ELR (cell line): ENCODE measurements around the gene SCYGR3.
"Not testable (repeated sequence)": the region's sequence is repeated elsewhere in the genome, so short reads cannot be mapped to it uniquely, and the experiment has no call there.

Experiments
- DNase-seq: peaks from one replicate; pipeline ENCODE4 v3.0.0-alpha.2; 2015; ENCODE audit warnings: low read depth

SCYGR3 gene

DNA sequence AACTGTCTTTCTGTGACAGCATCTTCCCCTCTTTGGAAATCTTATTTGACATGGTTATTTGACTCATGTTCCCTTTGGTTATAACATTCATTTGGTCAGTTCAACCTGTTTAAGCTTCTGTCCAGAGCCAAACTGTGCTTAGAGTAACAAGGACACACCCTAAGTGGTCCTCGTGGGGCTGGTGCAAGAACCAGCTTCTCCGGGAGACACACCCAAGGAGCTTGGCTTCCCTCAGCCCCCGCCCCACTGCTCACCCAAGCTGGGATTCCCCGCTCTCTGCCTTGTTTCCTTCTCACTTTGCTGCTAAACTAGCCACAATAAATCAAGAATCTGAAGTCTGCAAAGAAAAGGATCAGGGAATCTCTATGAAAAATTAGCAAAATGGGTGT lies 1.4 kb downstream of the SCYGR3 start:
- DNase-seq: no peak

DNA sequence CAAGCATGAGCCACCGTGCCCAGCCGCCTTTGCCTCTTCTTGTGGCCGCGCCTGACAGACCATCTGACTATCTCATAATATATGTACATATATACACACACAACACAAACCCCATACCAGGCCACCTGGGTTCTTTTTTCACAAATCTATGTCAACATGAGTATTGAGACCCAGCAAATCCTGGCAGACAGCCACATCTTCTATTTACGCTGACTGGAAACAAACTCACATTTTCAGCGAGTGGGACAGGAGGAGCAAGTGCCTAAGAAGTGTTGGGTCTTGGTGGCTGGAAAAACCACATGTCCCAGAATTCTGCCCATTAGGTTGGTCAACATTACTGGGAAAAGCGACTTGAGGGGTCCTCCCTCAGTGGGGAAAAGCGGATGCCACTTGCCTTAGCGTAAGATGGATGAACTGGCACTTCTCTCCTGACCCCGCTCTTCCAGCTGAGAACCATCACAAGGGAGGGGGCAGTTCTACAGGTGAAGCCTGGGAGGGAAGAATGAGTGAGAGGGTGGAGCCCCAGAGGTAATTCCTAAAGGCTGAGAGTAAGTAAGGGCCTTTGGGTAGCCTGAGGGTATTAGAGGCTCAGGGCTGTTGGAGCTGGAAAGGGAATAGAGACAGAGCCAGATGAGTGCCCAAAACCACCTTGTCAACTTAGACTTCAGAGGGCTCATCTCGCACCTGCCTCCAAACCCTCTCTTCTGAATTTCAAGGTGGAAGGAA lies 1.9 kb downstream of the SCYGR3 start:
- no peak for DNase-seq

DNA sequence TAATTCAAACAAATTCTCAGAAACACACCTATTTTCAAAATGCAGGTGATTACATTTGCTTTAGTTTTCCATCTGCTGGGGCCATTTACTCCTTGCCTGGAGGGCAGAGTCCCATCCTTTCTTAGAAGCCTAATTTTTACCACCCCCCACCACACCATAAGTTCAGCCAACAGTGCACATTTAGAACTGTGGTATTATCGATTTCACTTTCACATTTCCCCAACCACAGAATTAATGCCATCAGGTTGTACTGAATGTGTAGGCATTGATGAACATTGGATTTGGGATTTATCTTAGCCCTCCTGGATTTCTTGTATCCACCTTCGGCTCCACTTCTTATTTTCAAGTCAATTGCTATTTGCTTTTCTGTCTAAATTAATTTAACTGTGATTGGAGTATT lies 4.5 kb downstream of the SCYGR3 start:
- no peak for DNase-seq

DNA sequence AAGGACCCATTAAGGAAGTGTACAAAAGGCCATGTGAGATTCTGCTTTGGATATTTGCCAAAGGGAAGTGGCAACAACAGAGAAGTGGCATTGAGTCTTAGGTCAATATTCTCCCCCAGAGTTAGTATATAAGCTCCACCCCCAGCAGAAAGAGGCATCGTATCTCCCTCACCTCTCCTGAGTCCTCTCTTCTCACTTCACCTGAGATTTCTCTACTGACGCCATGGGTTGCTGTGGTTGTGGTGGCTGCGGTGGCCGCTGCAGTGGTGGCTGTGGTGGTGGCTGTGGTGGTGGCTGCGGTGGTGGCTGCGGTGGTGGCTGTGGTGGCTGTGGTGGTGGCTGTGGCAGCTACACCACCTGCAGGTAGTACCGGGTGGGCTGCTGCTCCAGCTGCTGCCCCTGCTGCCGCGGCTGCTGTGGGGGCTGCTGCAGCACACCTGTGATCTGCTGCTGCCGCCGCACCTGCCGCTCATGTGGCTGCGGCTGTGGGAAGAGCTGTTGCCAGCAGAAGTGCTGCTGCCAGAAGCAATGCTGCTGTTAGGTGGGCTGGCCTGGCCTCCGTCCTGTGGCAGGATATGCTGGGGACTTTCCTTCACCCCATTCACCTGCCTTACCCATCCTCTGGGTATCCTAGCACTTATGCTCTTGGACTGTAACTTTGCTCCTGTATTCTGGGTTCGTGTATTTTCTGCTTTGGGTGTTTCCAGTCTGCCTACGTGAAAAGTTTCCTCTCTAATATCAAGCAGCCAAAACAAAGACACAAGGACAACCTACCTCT lies 5.9 kb downstream of the SCYGR3 start:
- DNase-seq: no peak

DNA sequence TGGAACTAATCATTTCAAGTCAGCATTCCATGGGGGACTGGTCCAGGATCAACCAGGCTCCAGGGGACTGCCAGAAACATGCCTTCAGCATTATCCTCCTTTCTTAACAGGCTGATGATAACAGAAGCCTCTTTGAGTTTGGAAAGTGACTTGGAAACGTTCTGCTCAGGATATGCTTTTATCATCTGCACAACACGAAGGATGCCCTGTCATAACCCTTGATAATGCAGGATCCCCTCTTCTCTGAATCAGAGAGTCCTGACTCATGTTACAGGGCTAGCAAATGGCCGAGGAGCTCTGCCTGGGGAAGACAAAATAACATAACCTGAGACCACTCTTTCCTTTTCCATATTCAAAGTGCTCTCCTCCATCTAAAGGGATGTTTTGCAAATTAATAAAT lies 6.7 kb downstream of the SCYGR3 start:
- peak; percentile 26 for DNase-seq

DNA sequence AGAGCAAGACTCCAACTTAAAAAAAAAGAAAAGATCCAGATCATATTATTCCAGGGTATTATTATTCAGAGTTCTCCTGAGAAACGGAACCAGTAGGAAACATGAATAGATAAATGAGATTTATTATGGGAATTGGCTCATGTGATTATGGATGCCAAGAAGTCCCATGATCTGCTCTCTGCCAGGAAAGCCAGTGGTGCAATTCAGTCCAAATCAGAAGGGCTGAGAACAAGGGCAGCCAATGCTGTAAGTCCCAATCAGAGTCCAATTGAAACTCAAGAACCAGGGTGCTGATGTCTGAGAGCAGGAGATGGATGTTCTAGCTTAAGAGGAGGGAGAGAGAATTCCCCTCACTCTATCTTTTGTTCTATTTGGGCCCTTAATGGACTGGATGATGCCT lies 8.2 kb downstream of the SCYGR3 start:
- no peak for DNase-seq

DNA sequence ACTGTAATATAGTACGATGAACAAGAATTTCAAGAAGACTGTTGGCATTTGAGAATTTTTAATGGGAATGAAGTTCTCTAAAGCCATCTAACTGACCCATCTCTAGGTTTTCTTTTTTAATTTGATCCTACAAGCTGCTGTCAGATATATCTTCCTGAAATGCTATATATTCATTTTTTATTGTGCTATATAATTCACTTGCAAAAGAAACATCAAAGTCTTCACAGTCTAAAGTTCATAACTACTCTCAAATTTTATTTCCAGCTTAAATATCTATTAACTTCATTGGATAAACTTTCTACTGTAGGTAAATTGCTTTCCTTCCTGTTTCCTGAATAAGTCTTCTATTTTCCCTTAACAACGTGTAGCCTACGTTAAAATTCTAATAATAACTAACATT lies 12.3 kb downstream of the SCYGR3 start:
- no peak for DNase-seq

DNA sequence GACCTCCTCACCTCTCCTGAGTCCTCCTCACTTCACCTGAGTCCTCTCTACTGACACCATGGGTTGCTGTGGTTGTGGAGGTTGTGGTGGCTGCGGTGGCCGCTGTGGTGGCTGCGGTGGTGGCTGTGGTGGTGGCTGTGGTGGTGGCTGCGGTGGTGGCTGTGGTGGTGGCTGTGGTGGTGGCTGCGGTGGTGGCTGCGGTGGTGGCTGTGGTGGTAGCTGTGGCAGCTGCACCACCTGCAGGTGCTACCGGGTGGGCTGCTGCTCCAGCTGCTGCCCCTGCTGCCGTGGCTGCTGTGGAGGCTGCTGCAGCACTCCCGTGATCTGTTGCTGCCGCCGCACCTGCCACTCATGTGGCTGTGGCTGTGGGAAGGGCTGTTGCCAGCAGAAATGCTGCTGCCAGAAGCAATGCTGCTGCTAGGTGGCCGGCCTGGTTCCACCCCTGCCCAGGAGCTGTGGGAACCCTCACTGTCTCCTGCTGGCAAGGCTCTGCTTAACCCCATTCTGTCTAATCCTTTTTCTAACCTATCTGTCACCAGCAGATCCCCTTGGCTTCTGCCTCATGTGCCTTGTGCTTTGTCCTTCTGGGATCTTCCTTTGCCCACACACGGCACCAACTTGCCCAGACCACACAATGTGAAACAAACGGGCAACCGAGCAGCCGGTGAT lies 15.7 kb downstream of the SCYGR3 start, which contains the start of gene SCYGR2:
Gene SCYGR2, plus strand, starts transcription at position 59 of the 669 bp plus-strand sequence. Its CDS starts 0 bp downstream, at position 59.
- not testable (repeated sequence) for DNase-seq

DNA sequence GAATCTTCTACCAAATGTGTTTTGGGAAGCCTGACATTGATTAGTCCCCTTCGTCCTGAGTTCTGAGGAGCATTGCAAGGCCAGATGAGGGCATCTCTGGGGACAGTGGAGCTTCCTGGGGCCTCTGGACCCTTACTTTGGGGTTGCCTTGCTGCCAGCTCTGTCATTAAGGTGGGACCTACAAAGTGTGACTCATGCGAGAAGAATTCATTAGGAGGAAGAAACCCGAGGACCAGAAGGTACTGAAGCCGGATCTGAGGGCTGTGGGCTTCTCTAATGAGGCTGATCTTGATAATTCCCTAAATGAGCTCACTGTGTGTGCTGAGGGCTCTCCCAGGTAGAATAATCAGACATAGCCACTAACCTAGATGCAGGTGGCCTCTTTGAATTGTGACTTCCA lies 16.6 kb downstream of the SCYGR3 start:
- peak; percentile 47 for DNase-seq

DNA sequence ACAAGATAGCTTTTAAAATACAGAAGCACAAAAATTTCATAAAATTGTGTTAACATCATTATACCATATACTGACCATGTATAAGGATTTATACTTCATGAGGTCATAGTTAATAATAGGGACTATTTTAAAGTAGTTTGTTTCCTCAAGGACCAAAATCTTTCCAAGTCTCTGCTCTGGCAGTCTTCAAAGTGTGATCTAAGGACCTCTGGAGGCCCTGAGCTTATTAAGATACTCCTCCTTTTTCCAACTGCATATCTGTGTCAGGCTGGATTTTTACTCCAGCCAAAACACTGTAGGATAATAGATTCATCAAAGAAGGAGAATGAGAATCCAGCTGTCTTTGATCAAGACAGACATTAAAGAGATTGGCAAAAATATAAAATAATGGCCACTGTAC lies 17.6 kb downstream of the SCYGR3 start:
- no peak for DNase-seq

DNA sequence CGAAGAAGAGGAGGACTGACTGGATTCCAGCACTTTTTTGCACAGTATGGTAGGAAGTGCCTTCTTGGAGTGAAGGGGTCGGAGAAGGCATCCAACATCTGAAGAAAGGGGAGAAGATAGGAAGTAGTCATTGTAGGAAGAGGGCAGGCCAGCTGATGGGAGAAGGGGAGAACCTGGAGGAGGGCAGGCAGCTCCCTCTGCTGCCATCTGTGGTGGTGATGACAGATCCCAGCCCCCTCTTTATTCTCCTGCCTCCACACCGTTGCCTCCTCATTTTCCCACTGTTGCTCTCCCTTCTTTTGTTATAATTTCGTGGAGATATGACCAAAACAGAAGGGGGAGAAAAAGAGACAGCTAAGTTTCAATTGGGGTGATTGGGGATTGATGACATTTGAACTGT lies 18.8 kb downstream of the SCYGR3 start:
- DNase-seq: no peak

DNA sequence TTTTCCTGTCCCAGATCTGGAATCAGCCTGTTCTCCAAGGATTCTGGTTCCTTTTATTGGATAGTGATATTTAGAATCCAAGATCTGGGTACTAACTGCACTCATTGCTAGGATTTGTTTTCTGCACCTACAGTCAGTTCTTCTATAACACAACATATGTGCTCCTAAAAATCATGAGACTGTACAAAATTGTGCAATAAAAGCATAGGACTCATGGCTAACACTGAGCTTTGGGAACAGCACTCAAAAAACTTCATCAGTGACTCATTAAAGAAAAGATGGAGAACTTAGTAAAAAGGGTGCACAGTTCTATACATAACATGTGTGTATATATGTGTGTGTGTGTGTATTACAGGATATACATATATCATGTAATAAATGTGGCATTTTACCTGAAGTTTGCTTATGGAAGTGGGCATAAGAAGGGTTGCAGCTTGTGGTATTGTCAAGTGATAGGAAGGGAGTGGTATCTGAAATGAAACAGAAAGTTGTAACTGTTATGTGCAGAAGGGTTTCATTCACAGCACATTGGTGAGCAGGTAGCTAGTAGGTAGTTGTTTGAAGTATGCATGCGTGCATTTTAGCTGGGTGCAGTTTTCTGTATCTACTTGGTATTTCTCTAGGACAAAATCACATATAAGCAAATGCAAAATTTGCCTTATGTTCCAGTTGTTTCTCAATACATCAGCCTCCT lies 21.8 kb downstream of the SCYGR3 start:
- no peak for DNase-seq

DNA sequence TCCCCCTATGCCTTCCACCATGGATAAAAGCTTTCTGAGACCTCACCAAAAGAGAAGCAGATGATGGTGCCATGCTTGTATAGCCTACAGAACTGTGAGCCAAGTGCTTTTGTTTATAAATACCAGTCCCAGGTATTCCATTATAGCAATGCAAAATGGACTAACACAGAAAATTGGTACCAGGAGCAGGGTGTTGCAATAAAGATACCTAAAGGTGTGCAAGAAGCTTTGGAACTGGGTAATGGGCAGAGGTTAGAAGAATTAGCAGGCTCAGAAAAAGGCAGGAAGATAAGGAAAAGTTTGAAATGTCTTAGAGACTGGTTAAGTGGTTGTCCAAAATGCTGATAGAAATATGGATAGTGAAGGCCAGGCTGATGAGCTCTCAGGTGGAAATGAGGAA lies 32.3 kb downstream of the SCYGR3 start:
- DNase-seq: no peak

DNA sequence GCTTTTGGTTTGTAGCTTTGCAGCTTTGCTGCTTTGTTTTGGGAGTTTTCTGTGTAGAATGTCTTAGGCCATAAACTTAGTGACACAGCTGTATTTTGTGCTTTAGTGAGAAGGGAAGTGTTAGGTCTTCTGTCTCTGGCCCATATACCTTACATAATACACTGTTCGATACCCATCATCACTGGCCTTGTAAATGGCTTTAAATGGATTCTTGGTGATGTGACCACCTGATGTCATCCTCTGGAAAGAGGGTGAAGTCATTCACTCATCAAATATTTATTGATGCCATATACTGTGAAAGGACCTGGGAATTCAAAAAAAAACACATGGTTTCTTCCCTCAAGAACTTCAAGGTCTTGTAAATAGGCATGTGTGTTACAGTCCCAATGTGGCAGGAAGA lies 34.8 kb downstream of the SCYGR3 start:
- no peak for DNase-seq

DNA sequence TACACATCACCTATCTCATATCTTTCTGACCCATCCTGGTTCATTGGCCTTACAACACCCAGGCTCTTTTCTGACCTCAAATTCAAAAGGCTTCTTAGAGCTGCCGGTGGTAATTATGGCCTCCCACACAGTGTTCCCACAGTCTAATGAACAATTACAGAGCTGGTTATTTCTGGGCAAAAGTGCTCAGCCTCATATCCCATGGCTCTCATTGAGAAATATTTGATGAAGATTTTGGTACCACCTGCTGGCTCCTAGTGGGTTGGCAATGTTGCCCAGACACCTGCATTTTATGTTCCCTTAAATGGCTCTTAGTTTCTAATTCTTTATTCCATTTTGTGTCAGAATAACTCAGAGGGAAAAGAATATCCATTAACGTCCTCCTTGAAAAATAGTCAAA lies 36.0 kb downstream of the SCYGR3 start:
- no peak for DNase-seq

DNA sequence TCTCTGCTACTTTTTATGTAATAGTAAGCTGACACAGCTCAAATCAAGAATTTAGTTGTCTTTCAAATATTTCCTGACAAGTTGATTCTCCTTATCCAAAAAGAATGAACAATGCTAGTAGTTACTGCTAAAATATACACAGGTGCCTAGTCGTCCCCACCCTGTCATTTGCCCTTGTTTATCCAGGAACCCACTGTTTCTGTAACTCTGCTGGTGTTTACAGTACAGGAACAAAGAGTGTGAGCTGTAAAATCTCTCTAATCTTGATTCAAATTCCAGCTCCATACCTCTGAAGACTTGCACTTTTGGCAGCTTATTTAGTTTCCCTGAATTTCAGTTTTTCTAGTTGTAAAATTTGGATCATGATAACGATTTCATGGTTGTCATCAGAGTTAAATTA lies 37.1 kb downstream of the SCYGR3 start:
- no peak for DNase-seq

DNA sequence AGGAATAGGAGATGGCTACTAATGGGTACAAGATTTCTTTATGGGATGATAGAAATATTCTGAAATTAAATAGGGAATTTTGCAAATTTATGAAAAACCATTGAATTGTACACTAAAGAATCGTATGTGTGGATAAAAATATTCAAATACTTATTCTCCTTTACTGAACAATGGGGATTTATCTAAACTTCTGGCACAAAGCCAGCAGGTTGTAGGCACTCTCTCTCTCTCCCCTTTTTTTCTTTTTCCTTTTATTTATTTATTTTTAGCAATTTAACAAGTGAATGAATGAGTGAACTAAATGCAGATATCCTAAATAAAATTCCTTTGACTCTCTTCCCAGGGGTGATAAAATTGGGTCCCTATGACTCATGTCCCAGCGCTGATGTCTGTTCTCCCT lies 37.8 kb downstream of the SCYGR3 start:
- DNase-seq: no peak

DNA sequence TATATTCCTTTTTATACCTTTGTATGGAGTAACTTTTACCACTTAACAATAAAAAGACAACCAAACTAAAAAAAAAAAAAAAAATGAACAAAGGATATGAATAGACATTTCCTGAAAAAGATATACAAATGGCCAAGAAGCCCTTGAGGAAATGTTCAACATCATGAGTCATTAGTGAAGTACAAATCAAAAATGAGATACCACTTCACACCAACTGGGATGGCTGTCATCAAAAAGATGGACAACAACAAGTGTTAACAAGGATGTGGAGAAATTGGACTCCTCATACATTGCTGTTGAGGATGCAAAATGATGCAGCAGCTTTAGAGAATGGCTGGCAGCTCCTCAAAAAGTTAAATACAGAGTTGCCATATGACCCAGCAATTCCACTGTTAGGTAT lies 38.5 kb downstream of the SCYGR3 start:
- no peak for DNase-seq

DNA sequence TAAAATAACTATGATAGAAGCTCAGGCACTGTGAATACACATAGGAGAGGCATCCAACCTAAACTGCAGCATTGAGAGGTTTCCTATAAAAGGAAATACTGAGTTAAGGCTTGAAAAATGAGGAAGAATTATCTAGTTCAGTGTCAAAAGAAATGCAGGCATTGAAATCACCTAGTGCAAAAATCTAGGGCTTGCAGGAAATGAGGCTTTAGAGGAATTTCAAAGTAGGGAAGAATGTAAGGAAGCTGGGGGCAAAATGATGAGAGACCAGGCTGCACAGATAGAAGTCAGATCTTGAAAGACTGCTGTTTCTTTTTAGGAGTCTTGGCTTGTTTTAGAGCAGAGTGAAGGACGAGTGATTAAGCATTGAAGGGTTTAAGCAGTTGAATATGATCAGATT lies 44.0 kb downstream of the SCYGR3 start:
- DNase-seq: no peak

DNA sequence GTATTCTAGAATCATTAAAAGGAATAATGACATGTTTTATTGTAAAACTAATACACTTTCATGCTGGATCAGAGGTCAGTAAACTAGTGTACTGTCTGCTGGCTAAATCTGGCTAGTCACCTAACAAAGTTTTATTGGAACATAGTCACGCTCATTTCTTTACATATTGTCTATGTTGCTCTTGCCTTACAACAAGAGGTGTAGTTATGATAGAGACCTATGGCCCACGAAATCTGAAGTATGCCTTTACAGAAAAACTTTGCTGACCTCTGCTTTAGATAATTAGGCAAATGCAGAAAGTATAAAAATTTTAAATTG lies 45.8 kb downstream of the SCYGR3 start:
- no peak for DNase-seq

DNA sequence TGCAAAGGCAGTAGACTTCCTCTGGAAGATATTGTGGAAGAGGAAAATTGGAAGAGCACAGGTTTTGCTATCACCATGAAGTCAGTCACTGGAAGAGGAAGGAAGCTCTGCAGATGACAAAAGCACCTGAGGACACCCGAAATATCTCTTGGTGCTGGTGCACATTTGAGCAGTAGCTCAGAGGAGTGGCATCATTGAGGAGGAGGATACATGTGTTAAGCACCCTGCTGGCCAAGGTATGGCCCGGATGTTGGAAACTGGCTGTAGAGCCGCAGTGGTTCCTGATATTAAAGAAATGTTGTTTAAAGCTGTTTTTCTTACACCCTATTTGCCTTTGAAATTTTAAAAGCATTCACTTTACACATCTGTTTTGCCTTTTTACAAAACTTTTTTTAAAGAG lies 48.6 kb downstream of the SCYGR3 start:
- DNase-seq: no peak

DNA sequence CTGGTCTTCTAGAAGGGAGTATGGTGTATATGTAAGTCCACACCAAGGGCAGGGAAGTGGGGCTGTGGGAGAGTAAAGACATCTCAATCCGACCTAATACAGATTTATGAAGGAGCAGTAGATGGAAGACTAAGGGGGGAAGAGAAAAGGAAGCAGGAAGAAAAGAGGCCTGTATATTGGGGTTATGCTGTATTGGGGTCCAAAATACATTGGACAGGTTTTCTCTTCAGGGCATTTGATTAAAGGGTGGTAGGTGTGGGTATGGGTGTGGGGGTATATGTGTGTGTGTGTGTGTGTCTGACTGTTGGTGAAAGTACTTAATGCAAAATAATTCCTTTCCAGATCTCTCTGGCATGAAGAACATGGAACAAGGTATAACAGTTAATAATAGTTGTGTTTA lies 49.6 kb downstream of the SCYGR3 start:
- no peak for DNase-seq
